CD1c-positive myeloid dendritic cell (primary cell): Measurements from ENCODE around the gene KIAA1586.

Experiments used
- DNase-seq: peaks from one replicate; pipeline ENCODE4 v3.0.0-alpha.2; 2016; ENCODE audit errors: extremely low spot score

KIAA1586 gene

DNA sequence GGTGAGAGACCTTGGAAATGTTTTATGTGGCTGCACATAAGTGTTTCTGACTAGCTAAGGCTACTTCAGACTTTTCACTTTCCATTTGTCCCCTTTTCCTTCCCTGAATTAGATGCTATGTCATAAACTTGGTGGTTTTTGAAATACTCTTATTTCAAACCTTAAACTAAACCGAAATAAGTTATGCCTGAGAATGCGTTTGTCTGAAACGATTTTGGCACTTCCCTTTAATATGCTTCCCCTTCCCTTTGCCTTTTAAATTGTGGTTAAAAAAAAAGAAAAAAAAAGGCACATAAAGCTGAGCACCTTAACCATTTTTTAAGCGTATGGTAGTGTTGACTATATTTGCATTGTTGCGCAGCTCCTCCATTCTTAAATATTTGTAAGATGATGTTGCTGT lies 57.8 kb downstream of the KIAA1586 start:
- DNase-seq, result peak; percentile 44
